Measurements from ENCODE around the gene HACE1.

- TF ChIP-seq CTCF (conservative IDR thresholded peaks at IDR 0.05; ENCODE audit: low read depth, low read length) (no peak), EZH2phosphoT487 (IDR thresholded peaks at IDR 0.05; ENCODE audit: borderline replicate concordance, low read length) (no peak), EZH2 (IDR thresholded peaks at IDR 0.05; ENCODE audit: low read length, unreplicated experiment) (no peak)
Measured at GRCh38 chr6:104768906-104769305, 90.8 kb downstream of the HACE1 start.

Measured in PC-3 (cell line).